Endothelial cell of umbilical vein (primary cell): ENCODE measurements around the gene ZBTB7C. TPM values are rescaled to one million over a fixed set of nuclear protein-coding genes. Genes with fewer than 3 reads are reported as not detected.

ENCODE experiments used
- BruUV-seq: library from RNA; stranded (reverse); fragments of 400-500 nt; replicated peaks from 2 replicates; lab custom pipeline; 2021; lab: Mats Ljungman, UMichigan
- CTCF ChIA-PET: fragments of 300-600, 350-600 bp; sonication (Branson Sonifier 250); formaldehyde crosslinking; loops from one replicate; lab custom pipeline; 2021; ENCODE audit warnings: antibody characterized with exemption, inconsistent platforms; lab: Charles Lee
- POLR2A ChIA-PET: fragments of 300-600, 350-600 bp; sonication (Branson Sonifier 250); formaldehyde crosslinking; loops from one replicate; lab custom pipeline; 2021; ENCODE audit warnings: antibody characterized with exemption, inconsistent platforms; lab: Charles Lee
- DNase-seq: peaks from one replicate; pipeline ENCODE4 v3.0.0-alpha.2; 2011; ENCODE audit warnings: low read depth, low spot score
- FAIRE-seq: peaks from 2 replicates; lab custom pipeline; 2011; peaks lifted over from hg19 to GRCh38; lab: Jason Lieb, UNC
- H2AFZ ChIP-seq: 2 replicates; pipeline ENCODE4 v1.6.0; 2012; ENCODE audit warnings: low read depth, low read length, control low read depth, inconsistent platforms
- H3K27ac ChIP-seq: 2 replicates; pipeline ENCODE4 v1.5.1; 2011; ENCODE audit warnings: low read depth, mild to moderate bottlenecking, control low read depth, low read length, moderate library complexity; ENCODE audit not compliant: insufficient read depth
- H3K27me3 ChIP-seq, 2 experiments: 2 replicates each; pipeline versions ENCODE4 v1.6.0 to v1.6.1; 2011; ENCODE audit warnings: low read length in 2 of 2, mixed read lengths in 1 of 2; ENCODE audit not compliant: control insufficient read depth in 2 of 2, insufficient read depth in 2 of 2
- H3K36me3 ChIP-seq, 2 experiments: 2 replicates in 1 of 2; 3 replicates in 1 of 2; pipeline ENCODE4 v1.5.1; 2011; ENCODE audit warnings: low read length in 2 of 2, mild to moderate bottlenecking in 1 of 2, moderate library complexity in 1 of 2; ENCODE audit not compliant: control insufficient read depth in 2 of 2, insufficient read depth in 2 of 2; ENCODE audit errors: extremely low read depth in 1 of 2
- H3K4me1 ChIP-seq: 3 replicates; pipeline ENCODE4 v1.5.1; 2011; ENCODE audit warnings: mild to moderate bottlenecking, low read length; ENCODE audit not compliant: control insufficient read depth, insufficient read depth; ENCODE audit errors: extremely low read depth
- H3K4me2 ChIP-seq: 2 replicates; pipeline ENCODE4 v1.6.1; 2011; ENCODE audit warnings: low read length, control low read depth, mixed read lengths; ENCODE audit not compliant: insufficient read depth
- H3K4me3 ChIP-seq, 3 experiments: fragments of 200-600 bp in 1 of 3; sonication (generic), shearing (Covaris generic) in 1 of 3; replicated peaks in 1 of 3; 2 replicates each; pipeline ENCODE4 v1.5.1; 2011 to 2016; ENCODE audit warnings: control low read depth in 3 of 3, low read length in 3 of 3, mild to moderate bottlenecking in 2 of 3, inconsistent platforms in 1 of 3, low read depth in 1 of 3, moderate library complexity in 1 of 3; ENCODE audit not compliant: insufficient read depth in 1 of 3
- H3K79me2 ChIP-seq: 2 replicates; pipeline ENCODE4 v1.6.0; 2012; ENCODE audit warnings: low read length, inconsistent platforms; ENCODE audit not compliant: control insufficient read depth, insufficient read depth
- H3K9ac ChIP-seq: replicated peaks from 2 replicates; pipeline ENCODE3; 2011; ENCODE audit warnings: low read length, control low read depth; ENCODE audit not compliant: insufficient read depth; ENCODE audit errors: extremely low read depth
- H3K9me1 ChIP-seq: replicated peaks from 3 replicates; pipeline ENCODE4 v1.6.0; 2011; ENCODE audit warnings: mild to moderate bottlenecking, low read length; ENCODE audit not compliant: control insufficient read depth, insufficient read depth; ENCODE audit errors: extremely low read depth
- H3K9me3 ChIP-seq: replicated peaks from 2 replicates; pipeline ENCODE4 v1.5.1; 2012; ENCODE audit warnings: low read length, inconsistent platforms; ENCODE audit not compliant: control insufficient read depth, insufficient read depth
- H4K20me1 ChIP-seq: replicated peaks from 2 replicates; pipeline ENCODE3; 2011; ENCODE audit warnings: mild to moderate bottlenecking, low read length; ENCODE audit not compliant: control insufficient read depth, insufficient read depth; ENCODE audit errors: extremely low read depth
- EZH2 ChIP-seq: IDR thresholded peaks from 2 replicates; pipeline ENCODE4 v1.6.1; 2012; ENCODE audit warnings: borderline replicate concordance, low read depth, mild to moderate bottlenecking, moderate library complexity, low read length, inconsistent platforms; ENCODE audit not compliant: severe bottlenecking
- GATA2 ChIP-seq: IDR thresholded peaks from 2 replicates; pipeline ENCODE4 v1.7.0; 2011; ENCODE audit warnings: low read depth, mild to moderate bottlenecking, moderate library complexity, mixed read lengths, low read length; ENCODE audit not compliant: insufficient read length, insufficient read depth
- JUN ChIP-seq: IDR thresholded peaks from 2 replicates; pipeline ENCODE4 v1.6.1; 2011; ENCODE audit warnings: borderline replicate concordance, low read depth; ENCODE audit not compliant: insufficient read length, insufficient read depth
- MYC ChIP-seq: IDR thresholded peaks from one replicate; pipeline ENCODE4 v1.6.1; 2011; ENCODE audit warnings: mild to moderate bottlenecking, low read depth, low read length
- dilution Hi-C: fragments of 300-500 bp; cut with MboI; formaldehyde crosslinking; loops from one replicate; pipeline ENCODE4 v1.15.0; 2019; ENCODE audit warnings: low sequenced_read_pairs; ENCODE audit not compliant: extremely low pct_ligation_motif_present
- intact Hi-C: fragments of 100-400 bp; cut with micrococcal nuclease; formaldehyde crosslinking; loops from one replicate; pipeline ENCODE4 v1.10.0; 2022
- polyA plus RNA-seq, 4 experiments: library from polyadenylated mRNA; depleted of rRNA in 3 of 4; stranded (reverse) in 3 of 4; unstranded in 1 of 4; fragments of >200 nt; gene quantifications; 2 replicates each; pipeline versions ENCODE4 v1.2.1 to v1.2.3, GENCODE V29; 2011 to 2012; ENCODE audit warnings: missing spikeins in 1 of 4
- total RNA-seq: library from RNA; stranded (reverse); gene quantifications from 2 replicates; pipeline ENCODE4 v1.2.3, GENCODE V29; 2021
- TF ChIP-seq, protein P1 (sequence below): IDR thresholded peaks from 2 replicates; pipeline ENCODE4 v1.6.1; 2011; ENCODE audit not compliant: insufficient read depth, insufficient read length

ZBTB7C gene
- total and polyA plus RNA-seq, 2 donors (not counting 3 experiments of a cell fraction or from before 2014, with no cell fraction given): not detected

- no peaks in the 10 kb centered on the region for H3K36me3 ChIP-seq
- DNase-seq (no peak), FAIRE-seq (no peak)
- no peak for TF ChIP-seq JUN
- H3K9ac ChIP-seq: no peak overlapping the region
- intact Hi-C loops: no loop called here
- dilution Hi-C loops: no loop called here
- H3K9me3 ChIP-seq: no peaks in the 10 kb centered on the region
- no peaks in the 10 kb centered on the region for H3K4me1 ChIP-seq
- no TSS peak for BruUV-seq
- H3K27me3 ChIP-seq: peaks cover 39 to 42% of the 10 kb centered on the region in 2 experiments
- ChIA-PET CTCF (no interaction called here), POLR2A (no interaction called here)
- H3K4me2 ChIP-seq: no peak overlapping the region
- no peaks in the 10 kb centered on the region for H4K20me1 ChIP-seq
- no peaks in the 10 kb centered on the region for H3K79me2 ChIP-seq
- H3K4me3 ChIP-seq: no peak overlapping the region
- H3K27ac ChIP-seq: no peak overlapping the region
- no peak overlapping the region for H2AFZ ChIP-seq
- no peaks in the 10 kb centered on the region for H3K9me1 ChIP-seq
These were observed 273.7 kb downstream of the ZBTB7C start for GRCh38 chr18:48135436-48135966.

- Histone ChIP-seq H3K27ac (no peak overlapping the region), H3K4me3 (no peak overlapping the region), H3K36me3 (no peaks in the 10 kb centered on the region), H3K27me3 (peaks cover 39 to 42% of the 10 kb centered on the region in 2 experiments), H4K20me1 (no peaks in the 10 kb centered on the region), H3K9me3 (no peaks in the 10 kb centered on the region), H3K9ac (no peak overlapping the region), H3K79me2 (no peaks in the 10 kb centered on the region), H2AFZ (no peak overlapping the region), H3K4me2 (no peak overlapping the region), H3K4me1 (no peaks in the 10 kb centered on the region), H3K9me1 (no peaks in the 10 kb centered on the region)
- dilution Hi-C loops (no loop called here), intact Hi-C loops (no loop called here)
- CTCF ChIA-PET: no interaction called here
- DNase-seq: no peak
- POLR2A ChIA-PET: no interaction called here
- TF ChIP-seq EZH2 (no peak), MYC (no peak), JUN (no peak), GATA2 (no peak)
- TF ChIP-seq, protein P1, sequence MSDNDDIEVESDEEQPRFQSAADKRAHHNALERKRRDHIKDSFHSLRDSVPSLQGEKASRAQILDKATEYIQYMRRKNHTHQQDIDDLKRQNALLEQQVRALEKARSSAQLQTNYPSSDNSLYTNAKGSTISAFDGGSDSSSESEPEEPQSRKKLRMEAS: no peak
- FAIRE-seq: no peak
- BruUV-seq: no TSS peak
These were observed 274.6 kb downstream of the ZBTB7C start for GRCh38 chr18:48134609-48135008.
